Suppressor macrophage treated with lipopolysaccharide for 4 hours (primary cell): ENCODE measurements around the gene PCOLCE2.

Experiments used
- DNase-seq: peaks from one replicate; pipeline ENCODE4 v3.0.0-alpha.2; 2020

Gene PCOLCE2

DNA sequence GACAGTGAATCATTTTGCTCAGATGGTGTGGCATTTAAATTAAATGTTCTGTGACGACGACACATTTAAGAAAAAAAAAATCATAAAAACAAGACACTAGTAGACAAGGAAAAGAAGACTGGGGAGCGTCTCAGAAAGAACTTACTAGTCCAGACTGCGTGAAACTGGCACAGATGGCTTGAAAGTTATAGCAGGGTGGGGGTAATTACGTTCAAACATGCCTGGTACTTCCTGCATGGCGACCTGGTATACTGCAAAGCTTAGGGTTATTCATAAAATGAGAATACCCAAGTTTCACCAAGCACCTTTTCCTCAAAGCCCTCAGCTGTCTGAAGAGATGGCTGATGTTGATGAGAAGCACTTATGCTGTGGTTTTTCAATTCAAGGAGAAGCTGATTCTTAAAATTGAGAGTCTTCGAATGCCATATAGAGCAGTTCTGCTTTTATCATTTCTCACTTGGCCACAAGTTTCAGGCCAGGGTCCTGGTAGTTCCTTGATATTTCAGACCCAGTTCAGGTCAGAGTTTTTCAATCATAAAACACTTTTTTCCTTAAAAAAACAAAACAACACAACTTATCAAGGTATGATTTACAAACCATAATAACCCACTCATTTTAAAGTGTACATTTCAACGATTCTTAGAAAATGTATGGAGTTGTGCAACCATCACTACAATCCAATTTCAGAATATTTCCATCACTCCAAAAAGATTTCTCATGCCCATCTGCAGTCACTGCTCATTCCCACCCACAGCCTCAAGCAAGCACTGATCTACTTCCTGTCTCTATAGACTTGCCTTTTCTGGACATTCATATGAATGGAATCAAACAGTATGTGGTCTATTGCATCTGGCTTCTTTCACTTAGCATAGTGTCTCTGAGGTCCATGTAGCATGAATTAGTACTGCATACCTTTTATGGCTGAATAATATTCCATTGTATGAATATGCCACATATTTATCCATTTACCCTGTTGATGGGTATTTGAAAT, 24.7 kb downstream of the PCOLCE2 start:
- DNase-seq = no peak

DNA sequence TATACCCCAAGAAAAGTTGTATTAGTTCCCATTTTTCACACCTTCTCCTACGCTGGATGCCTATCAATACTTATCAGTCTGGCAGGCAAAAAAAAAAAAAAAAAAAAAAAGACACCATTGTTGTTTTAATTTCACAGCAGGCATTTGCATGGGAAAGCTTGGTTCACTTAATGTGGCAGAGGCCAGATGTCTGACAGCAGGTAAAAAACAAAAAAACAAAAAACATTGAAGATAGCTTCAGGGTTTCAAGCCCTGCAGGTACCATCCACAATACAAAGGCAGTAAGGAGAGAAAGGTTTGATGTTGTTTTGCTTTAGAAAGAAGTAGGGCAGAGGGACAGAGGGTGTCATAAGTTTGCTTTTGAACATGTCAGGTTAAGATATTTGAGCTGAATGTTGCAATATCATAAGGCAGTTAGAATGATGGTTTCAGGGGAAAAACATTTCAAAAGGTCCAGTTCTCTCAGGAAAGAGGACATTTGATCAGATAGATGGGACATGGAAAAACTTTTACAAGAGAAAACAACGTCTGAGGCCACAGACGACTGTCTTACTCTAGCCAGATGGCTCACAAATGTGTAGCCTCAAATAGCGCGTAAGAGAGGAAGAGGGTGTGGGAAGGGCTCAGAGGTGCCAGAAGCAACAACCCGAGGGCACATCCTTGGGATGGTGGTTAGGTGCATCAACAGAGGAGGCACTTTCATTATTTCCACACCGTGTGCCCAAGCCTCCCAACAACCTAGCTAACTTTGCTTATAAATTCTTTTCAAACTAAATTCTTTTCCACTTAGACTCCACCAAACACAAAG, 25.7 kb downstream of the PCOLCE2 start:
- DNase-seq = no peak

DNA sequence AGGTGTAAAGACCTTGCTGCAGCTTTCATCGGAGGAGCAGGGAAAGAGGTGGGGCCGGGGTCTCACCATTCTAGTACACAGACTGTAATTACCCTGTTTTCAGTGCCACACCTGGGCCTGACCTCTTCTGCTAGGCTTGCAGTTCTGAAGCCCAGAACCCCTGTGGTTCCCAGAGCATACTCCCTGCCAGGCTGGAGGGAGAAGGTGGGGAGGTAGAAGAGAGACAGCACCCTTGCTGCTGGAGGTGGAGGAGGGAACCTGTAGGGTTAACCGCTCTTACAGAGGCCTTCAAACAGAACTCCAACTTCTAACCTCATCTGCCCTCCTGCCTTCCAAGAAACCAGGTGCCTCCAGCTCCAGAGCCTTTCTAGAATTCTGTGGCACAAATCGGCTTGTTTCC, 27.0 kb downstream of the PCOLCE2 start:
- no peak for DNase-seq

DNA sequence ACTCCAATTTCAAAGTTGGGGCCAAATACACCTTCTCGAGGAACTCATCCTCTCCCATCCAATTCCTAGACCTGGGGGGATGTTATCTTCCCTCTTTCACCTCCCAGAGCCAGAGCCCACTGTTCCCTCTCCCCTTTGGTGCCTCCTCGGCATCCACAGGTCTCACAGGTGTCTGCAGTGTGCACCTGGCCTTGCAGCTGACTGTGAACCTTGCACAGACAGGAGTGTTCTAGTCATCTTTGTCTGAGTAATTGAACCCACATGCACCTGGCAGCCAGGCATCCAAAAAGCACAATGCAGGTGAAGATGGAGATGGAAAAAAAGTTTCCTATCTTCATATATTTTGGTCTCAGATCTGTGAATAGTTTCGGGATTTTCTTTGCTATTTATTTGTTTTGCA, 30.8 kb downstream of the PCOLCE2 start:
- no peak for DNase-seq

DNA sequence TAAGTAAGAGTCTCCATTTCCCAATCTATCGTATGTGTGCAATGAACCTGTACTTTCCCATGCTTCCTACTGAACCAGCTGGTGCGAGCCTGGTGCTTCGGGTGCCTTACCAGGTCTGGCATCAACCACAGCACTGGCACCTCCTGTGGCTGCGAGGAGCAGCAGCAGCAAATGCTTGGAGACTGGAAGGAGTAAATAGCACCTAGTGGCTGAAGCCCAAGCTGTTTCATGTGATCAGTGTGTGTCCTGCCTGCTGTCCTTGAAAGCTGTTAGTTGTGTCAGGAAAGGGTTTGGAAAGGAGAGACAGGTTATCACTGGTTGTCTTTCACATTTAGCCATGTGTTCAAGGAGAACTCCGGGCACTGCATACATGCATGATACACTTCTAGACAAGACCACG, 31.8 kb downstream of the PCOLCE2 start:
- DNase-seq = no peak

DNA sequence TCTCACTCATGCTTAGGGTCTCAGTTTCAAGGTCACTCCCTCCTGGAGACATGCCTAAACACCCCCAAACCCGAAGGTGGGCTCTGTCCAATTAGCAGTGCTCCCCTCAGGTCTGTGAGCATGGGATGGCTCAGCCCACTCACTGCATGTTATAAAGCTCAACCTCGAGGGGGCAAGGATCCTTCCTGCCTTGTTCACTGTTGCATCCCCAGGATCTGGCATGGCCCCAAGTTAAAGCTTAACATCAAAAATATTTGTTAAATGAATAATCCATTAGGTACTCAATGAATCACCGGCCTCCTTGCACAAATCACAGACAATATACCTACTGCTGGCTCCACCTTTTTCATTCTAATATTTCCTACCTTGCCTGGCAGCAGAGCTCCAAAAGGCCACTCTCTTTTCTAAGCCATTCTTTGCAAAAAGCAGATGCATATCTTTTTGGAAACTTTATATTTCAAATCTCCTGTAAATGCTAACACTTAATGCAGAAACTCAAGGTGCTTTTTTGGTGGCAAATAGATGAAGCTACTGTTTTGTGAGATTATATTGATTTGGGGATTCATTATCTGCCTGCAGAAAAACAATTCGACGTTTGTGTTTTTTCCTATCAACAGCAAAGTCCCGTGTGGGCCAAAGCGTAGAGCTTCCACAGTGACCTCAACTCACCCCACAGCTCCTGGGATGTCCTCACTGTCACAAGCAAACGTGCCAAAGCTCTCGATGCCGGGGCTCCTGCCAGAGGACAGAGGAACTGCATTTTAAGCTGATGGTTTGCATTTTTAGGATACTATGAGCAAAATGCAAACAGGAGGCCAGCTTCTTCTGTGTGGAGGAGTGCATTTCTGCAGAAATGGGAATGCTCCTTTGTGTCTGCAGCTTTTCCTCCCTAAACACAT, 35.4 kb downstream of the PCOLCE2 start:
- no peak for DNase-seq

DNA sequence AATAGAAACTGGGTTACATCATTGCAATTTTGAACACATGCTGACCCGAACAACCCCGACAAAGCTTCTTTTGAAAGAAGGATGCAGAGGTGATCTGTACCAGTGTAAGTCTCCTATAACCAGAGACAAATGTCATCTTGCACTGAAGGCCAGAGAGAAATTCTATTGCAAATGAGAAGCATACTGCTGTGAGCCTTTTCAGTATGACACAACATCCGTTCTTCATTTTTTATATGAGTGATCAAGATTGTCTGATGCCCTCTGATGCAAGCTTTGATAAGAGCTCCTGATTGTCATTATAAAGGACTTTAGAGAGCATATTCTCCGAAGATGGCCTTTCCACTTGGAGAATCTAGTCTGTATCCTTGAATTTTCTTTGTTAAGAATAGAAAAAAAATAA, 36.9 kb downstream of the PCOLCE2 start:
- DNase-seq = peak; percentile 19

DNA sequence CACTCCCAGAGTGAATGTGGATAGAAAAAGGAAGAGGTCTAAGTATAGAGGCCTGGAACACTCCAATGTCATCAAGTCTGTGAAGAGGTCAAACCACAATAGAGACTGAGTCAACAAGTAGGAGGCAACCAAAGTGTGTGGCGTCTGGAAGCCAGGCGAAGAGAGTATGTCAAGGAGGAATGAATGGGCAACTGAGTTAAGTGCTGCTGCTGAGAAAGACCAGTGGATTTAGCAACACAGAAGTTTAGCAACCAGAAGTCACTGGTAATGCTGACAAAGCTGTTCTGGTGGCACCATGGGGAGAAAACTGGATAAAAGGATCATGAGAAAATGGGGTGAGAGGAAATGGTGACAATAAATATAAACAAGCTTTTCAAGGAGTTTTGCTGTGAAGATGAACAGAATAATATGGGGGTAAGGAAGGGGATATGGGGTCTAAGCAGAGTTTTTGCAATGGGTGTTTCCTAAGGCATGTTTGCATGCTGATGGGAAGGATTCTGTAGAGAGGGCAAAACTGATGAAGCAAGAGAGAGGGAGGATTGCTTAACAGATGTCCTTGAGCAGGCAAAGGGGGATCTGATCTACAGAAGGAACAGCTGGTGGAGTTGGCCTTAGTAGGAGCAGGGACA, 38.4 kb downstream of the PCOLCE2 start:
- DNase-seq = peak; percentile 94

DNA sequence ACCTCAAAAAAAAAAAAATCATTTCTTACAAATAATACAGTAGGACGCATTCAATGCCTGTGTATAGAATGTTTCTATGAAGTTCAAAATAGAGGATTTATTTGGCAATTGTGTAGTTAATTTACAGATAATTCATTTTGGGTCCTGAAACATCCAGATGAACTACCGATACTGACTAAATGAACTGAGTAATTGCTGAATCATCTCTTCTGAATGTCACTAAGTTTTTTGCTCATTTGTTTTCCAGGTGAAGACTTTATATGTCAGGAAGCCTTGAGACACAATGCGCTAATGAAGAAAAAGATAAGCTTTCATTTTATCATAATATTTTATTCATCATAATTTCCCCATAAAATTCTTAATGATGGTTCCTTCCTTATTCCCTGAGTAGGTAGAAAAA, 39.7 kb downstream of the PCOLCE2 start:
- DNase-seq = no peak

DNA sequence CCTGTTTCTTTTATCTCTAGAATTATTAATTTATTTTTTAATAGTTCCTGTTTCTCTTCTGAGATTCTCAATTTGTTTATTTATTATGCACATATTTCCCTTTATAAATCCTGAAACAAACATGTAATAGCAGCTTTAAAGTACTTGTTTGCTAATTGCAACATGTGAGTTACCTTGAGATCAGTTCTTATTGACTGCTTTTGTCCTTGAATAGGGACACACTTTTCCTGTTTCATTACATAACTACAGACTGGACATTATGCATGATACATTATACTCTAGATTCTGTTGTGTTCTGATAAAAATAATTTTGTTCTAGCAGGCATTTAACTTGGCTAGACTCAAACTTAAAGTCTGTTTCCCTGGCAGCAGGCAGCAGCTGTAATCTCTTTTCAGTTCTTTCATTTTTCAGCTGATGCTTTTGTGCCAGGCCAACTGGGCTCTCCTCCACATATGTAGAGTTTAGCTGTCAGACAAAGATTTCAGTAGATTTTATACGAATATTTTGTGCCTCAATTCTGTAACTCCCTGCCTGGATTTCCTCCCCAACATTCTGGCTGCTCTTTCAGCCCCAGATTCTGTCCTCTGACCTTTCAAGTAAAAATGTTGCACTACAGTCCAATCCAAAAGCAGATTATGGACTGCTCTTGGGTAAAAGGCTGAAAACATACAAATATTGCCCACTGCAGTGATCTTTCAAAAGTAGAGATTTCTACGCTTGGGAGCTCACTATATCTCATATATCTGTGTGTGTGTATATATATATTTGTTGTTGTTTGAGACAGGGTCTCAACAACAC, 41.9 kb downstream of the PCOLCE2 start:
- no peak for DNase-seq

DNA sequence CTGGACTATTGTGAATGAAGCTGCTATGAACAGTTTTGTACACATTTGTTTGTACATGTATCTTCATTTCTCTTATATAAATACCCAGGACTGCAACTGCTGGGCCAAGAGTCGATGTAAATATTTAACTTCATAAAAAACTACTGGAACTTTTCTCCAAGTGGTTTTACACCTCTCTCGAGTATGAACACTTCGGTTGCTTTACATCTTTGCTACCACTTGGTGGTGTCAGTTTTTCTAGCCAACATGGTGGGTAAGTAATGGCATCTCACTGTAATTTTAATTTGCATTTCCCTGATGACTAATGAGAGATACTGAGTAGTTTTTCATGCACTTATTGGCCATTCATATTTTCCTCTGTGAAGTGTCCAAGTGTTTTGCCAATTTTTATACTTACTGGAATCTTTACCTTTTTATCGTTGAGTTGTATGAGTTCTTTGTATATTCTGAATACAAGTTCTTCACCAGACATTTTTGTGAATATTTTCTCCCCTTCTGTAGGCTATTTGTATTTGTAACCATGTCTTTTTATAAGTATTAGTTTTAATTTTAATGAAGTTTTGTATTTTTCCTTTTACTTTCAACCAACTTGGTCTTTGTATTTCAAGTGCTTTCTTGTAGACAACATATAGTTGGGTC, 44.4 kb downstream of the PCOLCE2 start:
- peak; percentile 44 for DNase-seq

DNA sequence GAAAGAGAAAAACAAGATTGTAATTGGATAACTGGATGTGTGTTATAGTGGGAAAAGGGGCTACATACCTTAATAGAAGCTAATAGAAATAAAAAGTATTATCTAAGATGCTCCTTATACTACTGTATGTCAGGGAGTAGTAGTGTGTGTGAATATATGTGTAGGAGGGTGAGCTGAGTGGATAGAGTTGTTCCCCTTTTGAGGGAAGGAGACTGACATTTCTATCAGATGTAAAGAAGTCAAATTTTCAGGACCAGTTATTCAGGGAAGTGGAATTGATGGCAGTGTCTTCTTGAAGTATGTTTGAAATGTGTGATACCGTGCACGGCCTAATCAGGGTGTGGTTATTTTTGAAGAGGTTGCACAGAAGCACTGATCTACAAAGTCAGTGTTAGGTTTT, 49.1 kb downstream of the PCOLCE2 start:
- no peak for DNase-seq

DNA sequence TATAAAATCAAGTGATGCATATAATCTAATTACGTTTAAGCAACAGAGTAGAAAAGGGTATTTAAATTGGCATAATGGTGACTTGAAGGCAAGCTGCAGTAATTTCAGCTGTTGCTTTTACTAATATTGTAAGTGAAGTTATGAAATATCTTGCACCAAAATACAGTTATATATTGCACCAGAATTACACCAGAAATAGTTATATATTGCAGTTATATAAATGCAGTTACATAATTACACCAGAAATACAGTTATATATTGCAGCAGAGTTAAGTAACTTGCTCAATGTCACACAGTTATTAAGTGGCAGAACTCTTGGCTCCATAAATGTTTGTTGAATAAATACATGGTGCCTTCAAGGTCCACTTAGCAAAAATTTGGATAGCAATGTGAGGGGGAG, 51.4 kb downstream of the PCOLCE2 start:
- no peak for DNase-seq

DNA sequence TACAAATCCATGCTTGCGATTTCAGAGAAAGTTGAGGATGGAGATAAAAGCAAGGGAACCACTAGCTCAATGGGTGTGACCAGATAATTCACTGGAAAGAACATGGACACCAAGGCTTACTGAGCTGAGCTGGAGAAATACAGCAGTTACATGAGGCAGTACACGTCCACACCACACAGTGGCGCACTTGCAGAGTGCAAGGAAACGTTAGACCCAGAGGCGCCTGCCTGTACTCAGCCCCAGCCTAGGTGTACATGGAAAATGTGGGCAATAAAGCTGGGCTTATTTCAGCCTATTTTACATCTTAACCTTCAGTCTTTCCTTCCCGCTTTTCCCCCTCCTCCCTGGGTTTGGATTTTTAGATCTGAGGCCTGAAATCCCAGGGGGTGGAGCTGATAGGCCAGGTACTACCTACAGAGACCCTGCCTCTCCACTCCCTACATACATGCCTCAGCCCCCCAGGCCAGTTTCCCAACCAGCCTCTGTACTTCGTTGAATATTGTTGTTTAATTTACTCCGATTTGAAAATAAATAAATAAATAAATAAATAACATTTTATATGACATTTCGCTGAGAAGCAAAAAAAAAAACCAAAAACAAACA, 60.1 kb downstream of the PCOLCE2 start:
- peak; percentile 88 for DNase-seq

DNA sequence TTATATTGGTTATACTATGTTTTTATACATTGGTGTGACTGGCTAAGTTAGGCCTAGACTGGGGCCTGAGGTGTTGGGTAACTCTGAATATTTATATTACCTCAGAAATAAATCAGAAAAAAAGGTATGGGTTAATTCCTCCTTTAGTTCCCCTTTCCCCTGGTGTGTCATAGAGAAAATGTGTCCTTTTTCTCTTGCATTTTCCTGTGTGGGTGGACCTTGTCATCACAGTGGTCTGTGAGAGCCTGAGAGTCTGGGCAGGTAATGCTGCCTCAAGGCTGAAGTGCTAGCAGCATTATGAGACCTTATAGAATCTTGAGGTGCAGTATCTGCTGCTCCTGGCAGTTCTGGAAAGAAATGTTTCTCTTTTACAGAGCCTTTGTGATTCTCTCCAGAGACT, 69.7 kb downstream of the PCOLCE2 start:
- peak; percentile 31 for DNase-seq

DNA sequence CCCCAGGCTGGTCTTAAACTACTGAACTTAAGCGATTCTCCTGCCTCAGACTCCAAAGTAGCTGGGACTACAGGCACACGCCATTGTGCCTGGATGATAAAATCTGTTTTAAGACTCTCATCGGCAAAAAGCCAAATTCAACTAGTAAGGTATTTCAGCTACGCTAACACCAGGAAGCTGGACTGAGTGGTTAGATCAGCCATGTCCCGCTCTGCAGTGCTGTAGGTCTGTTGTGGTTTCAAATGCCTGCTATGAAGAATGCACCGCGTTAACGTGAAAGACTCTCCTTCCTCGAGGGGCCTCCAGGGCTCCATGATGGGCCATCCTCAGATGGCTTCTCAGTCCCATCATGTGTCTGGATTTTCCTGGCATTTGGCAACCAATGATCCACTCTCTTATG, 70.2 kb downstream of the PCOLCE2 start:
- DNase-seq = no peak

DNA sequence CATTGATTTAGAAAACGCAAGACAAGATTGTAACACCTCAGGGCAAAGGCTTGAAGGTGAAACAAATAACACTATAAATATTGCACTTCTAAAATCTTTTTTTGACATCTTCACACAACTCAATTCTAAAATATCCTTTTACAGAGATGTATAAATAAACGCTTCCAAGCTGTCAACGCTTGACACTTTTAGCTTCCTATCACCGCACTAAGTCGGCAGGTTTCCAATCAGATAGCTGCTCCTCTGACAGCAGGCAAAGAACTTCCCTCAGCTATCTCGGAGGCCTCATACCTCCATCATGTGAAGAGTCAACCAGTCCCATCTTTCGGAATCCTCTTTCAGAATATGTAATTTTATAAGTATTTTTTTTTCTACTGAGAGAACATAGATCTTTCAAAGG, 71.0 kb downstream of the PCOLCE2 start:
- DNase-seq = no peak

DNA sequence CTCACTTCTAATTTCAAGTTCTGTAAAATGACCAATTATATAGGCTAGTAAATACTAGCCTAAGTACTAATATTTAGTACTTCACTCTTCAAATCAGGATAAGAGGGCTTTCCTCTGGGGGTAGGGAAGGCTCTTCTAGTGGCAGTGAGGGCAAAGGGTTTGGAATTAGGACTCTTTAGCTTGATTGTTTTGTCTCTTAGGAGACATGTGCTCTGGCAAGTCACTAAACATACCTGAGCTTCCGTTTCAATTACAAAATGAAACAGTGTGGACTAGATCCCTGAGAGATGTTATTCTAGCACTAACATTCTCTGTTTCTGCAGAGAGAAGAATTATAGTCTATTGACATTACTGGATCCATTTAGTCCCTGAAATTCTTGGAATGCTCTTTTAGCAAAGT, 71.5 kb downstream of the PCOLCE2 start:
- no peak for DNase-seq

DNA sequence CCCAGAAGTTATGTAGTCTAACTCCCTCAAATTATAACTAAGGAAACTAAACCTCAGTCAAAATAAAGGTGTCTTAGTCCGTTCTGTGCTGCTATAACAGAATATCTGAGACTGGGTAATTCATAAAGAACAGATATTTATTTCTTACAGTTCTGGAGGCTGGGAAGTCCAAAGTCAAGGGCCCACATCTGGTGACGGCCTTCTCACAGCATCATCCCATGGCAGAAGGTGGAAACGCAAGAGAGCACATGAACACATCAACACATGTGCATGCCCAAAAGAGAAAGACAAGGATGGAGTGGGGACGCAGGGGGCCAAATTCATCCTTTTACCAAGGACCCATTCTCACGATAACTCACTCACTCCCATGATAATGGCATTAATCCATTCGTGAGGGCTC, 73.1 kb downstream of the PCOLCE2 start:
- no peak for DNase-seq

DNA sequence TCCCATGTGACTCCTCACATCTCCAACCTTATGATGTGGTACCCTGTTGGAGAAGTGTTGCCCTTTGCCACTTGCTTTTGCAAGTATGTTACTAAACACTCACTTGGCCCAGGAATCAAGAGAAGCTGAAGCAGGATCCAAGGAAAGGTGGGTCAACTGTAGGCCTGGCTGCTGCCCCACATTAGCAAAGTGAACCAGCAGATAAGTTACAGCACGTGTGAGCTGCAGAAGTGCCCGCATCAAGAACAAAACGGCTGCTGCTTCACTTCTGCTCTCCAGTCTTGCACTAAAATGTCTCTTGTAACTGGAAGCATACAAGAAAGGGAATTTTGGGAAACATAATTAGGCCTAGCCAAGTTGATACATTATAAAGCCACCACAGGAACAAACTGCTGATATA, 79.6 kb downstream of the PCOLCE2 start:
- DNase-seq = no peak
